T-helper 2 cell treated with Interferon-gamma antibody and Interleukin-4, amounts not matched to agents 5 μg/mL and 100 μg/mL, for 36 hours (primary cell): ENCODE results near the gene DCK.

Experiments used
- DNase-seq: peaks from one replicate; pipeline ENCODE4 v3.0.0; 2021; ENCODE audit warnings: low spot score
- H3K27ac Mint-ChIP-seq: one replicate; pipeline ENCODE4 v1.8.0; 2021; ENCODE audit warnings: mild to moderate bottlenecking, mixed read lengths
- H3K27me3 Mint-ChIP-seq: one replicate; pipeline ENCODE4 v1.8.0; 2021; ENCODE audit warnings: low read depth, mixed read lengths
- H3K36me3 Mint-ChIP-seq: one replicate; pipeline ENCODE4 v1.8.0; 2021; ENCODE audit warnings: low read depth, mixed read lengths
- H3K4me1 Mint-ChIP-seq: one replicate; pipeline ENCODE4 v1.8.0; 2021; ENCODE audit warnings: low read depth, mixed read lengths
- H3K4me3 Mint-ChIP-seq: one replicate; pipeline ENCODE4 v1.8.0; 2022; ENCODE audit warnings: mild to moderate bottlenecking, moderate library complexity, mixed read lengths
- H3K9me3 Mint-ChIP-seq: one replicate; pipeline ENCODE4 v1.8.0; 2021; ENCODE audit warnings: mixed read lengths

The DCK gene

DNA sequence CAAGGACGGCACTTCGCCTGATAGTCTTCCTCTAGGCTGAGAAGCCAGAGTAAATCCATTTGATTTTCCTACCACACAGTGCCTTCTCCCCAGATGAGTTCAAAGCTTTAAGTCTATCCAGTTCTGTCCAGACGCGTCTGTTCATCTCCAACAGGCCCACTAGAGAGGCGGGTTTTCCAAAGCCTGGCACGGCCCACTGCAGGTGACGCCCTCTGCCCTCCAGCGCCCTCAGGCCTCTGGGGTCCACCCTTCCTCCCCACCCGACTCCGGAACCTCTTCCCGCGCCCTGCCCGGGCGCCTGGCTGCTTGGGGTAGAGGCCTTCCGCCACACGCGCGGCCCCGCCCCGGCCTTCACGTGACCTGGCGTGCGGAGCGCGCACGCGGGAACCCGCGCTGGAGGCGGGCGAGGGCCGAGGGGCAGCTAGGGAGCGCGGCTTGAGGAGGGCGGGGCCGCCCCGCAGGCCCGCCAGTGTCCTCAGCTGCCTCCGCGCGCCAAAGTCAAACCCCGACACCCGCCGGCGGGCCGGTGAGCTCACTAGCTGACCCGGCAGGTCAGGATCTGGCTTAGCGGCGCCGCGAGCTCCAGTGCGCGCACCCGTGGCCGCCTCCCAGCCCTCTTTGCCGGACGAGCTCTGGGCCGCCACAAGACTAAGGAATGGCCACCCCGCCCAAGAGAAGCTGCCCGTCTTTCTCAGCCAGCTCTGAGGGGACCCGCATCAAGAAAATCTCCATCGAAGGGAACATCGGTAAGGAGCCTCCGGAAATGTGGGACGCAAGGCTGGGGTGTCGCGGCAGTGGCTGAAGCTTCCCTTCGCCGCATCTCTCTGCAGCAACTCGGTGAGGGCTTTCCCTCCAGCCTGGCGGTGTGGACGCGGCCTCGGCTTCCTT is at the start of gene DCK:
Gene DCK, plus strand, starts transcription at position 469 of the 888 bp plus-strand sequence. Its CDS starts 187 bp downstream, at position 656.
- Mint-ChIP-seq H3K27ac (peak within 1 kb of the TSS; percentile 93), H3K27me3 (no peaks in the 10 kb centered on the region), H3K4me1 (peaks cover 31% of the 10 kb centered on the region), H3K9me3 (no peaks in the 10 kb centered on the region), H3K36me3 (peaks cover 40% of the 10 kb centered on the region), H3K4me3 (peak within 1 kb of the TSS; percentile 100)
- DNase-seq = peak; percentile 91

DNA sequence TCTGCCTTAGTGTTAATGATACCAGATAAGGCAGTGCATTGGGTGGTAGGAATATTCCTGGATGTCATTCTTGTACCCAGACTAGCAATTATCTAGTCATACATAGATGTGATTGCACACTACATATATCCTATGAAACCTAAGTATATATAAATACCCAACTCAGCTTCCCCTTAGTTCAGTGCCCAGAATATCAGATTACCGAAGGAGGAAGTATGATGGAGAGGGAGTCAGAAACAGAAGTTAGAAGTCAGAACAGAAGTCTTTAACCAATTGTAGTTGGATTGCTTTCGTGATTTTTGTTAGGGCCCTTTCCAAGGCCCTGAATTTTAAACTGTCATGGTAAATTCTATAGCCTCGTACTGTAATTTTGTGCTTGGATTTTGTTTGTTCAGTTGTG is 48.4 kb upstream of the DCK start:
- peaks cover 3% of the 10 kb centered on the region for H3K4me1 Mint-ChIP-seq
- no peak overlapping the region for H3K27ac Mint-ChIP-seq

DNA sequence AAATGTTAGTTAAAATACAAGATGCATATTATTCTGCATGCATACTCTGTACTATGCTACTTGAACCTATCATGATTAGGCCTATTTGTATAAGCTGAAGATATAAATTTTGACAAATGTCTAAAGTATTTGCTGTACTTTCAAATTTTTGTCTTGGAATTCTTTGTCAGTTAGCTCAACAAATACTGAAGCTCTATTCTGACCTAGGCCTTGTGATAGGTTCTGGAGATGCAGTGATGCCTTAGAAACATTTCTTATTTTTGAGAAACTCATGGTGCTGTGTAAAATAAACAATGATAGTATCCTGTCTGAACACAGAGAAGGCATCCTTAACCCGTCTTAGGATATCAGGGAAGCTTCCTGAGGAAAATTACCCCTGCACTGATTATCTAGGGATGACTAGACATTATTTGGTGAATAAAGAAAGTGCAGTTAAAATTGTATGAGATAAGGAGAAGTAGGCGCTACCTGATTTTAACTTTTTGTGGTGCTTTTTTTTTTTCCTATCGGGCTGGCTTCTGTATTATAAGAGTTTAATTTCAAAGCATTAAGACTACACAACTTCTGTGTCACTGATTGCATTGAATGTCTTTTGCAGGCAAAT is 47.9 kb upstream of the DCK start:
- Mint-ChIP-seq H3K9me3 (peaks cover 4% of the 10 kb centered on the region), H3K27me3 (no peaks in the 10 kb centered on the region), H3K36me3 (peaks cover 7% of the 10 kb centered on the region), H3K27ac (no peak overlapping the region), H3K4me3 (no peak overlapping the region), H3K4me1 (peaks cover 3% of the 10 kb centered on the region)
- DNase-seq = no peak

More for the DNA sequence above, 48.4 kb upstream of the DCK start:
- Mint-ChIP-seq H3K36me3 (peaks cover 7% of the 10 kb centered on the region), H3K9me3 (peaks cover 4% of the 10 kb centered on the region), H3K27me3 (no peaks in the 10 kb centered on the region), H3K4me3 (no peak overlapping the region)
- no peak for DNase-seq

DNA sequence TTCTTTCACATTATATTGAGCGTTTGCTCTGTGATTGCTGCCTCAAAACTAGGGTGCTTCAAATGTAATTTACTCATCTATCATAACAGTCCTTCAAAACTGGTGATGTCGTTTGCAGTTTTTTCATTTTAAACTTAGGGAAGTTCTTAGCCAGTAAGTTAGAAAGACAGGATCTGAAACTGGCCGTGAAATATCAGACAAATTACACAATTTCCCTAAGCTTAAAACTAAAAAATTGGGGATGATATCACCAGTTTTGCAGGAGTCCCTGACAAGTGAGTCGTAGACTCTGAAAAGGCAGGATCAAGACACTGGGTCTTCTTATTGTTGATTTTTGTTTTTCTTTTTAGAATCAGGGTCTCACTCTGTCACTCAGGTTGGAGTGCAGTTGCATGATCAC is 46.5 kb upstream of the DCK start:
- Mint-ChIP-seq H3K4me3 (no peak overlapping the region), H3K27me3 (no peaks in the 10 kb centered on the region), H3K36me3 (peaks cover 7% of the 10 kb centered on the region), H3K9me3 (peaks cover 4% of the 10 kb centered on the region), H3K27ac (no peak overlapping the region), H3K4me1 (peaks cover 3% of the 10 kb centered on the region)
- no peak for DNase-seq

DNA sequence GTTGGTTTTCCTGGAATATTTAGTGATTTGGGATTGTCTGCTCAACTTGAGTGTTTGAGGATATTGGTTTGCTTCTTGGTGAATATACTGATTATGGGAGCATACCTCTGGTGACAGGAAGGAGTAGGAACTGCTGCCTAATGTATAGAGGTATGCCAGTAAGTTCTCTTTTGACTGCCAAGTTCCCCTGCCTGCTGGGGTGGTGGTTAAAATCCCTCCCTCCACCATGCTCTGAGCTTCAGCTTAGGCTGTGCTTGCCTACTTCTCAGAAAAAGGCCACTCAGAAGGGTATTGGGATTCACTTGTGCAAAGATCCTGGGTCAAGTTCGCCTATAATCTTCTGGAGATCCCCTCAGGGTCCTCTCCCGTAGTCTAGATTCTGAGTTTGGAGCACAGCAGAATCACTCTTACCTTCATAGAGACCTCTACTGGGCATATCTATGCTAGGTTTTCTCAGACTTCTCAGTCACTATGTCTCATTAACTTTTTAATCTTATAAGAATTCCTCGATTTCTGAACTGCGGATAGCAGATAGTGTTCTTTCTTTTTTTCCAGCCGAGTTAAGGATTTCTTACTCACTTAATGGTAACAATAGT is 44.7 kb upstream of the DCK start:
- no peak overlapping the region for H3K4me3 Mint-ChIP-seq
- peaks cover 5% of the 10 kb centered on the region for H3K36me3 Mint-ChIP-seq
- no peaks in the 10 kb centered on the region for H3K27me3 Mint-ChIP-seq
- DNase-seq = no peak
- no peak overlapping the region for H3K27ac Mint-ChIP-seq
- peaks cover 4% of the 10 kb centered on the region for H3K9me3 Mint-ChIP-seq
- peaks cover 6% of the 10 kb centered on the region for H3K4me1 Mint-ChIP-seq

DNA sequence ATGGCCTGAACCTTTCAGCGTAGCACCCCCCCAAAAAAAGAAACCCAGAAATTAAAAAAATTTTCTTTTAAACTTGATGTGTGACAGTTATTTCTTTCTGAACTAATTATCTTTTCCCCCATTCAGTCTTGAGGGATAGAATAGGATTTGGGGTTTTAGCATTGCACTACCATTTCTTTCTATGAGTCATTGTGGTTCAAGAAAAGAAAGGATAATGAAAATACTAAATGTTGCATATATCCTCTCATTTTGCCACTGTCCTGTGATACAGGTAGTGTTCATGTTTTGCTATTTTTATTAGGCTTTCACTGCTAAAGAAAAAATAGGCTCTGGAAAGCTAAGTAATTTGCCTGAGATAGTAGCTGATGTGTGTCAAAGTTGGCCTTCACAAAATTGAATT is 39.4 kb upstream of the DCK start:
- Mint-ChIP-seq H3K4me3 (no peak overlapping the region), H3K27ac (no peak overlapping the region), H3K9me3 (no peaks in the 10 kb centered on the region), H3K27me3 (no peaks in the 10 kb centered on the region), H3K4me1 (peaks cover 11% of the 10 kb centered on the region), H3K36me3 (no peaks in the 10 kb centered on the region)
- DNase-seq = no peak

DNA sequence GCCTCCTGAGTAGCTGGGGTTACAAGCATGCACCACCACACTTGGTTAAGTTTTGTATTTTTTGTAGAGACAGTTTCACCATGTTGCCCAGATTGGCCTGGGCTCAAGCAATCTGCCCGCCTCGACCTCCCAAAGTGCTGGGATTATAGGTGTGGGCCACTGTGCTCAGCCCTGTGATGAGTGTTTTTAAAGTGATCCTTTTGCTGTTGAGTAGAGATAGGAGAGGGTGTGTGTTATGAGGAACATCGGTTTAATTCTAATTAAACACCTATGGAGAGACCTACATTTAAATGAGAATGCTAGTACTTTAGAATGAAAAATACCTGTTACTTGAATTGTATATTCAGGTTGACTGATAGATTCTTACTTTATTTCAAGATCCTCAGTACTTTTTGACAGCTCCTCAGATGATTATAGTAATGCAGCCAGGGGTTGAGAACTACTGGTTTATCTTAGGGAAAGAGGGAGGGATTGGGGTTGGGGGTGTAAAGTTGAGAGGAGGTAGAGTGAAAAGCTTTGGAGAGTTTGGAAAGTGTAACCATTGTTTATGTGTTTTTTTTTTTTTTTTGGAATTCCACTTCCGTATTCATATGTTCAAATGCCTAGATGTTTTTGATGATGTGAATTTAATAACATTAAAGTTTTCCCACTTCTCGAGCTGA is 36.8 kb upstream of the DCK start:
- Mint-ChIP-seq H3K4me3 (no peak overlapping the region), H3K27ac (no peak overlapping the region), H3K4me1 (peaks cover 11% of the 10 kb centered on the region), H3K9me3 (no peaks in the 10 kb centered on the region), H3K27me3 (no peaks in the 10 kb centered on the region), H3K36me3 (peaks cover 3% of the 10 kb centered on the region)
- no peak for DNase-seq

DNA sequence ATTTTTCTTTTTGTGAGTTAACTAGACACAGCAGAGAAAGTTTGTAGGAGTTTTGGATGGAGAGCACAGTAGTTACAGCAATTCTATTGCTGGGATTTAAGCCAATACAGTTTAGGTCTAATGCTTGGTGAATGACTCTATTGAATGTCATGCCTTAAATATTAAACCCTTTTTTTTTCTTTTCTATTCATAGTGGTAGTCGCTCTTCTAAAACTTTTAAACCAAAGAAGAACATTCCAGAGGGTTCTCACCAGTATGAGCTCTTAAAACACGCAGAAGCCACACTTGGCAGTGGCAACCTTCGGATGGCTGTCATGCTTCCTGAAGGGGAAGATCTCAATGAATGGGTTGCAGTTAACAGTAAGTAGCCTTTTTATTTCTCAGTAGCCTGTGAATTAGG is 34.8 kb upstream of the DCK start:
- Mint-ChIP-seq H3K9me3 (no peaks in the 10 kb centered on the region), H3K27me3 (no peaks in the 10 kb centered on the region), H3K4me3 (no peak overlapping the region), H3K27ac (no peak overlapping the region), H3K36me3 (peaks cover 6% of the 10 kb centered on the region), H3K4me1 (peaks cover 6% of the 10 kb centered on the region)
- no peak for DNase-seq

DNA sequence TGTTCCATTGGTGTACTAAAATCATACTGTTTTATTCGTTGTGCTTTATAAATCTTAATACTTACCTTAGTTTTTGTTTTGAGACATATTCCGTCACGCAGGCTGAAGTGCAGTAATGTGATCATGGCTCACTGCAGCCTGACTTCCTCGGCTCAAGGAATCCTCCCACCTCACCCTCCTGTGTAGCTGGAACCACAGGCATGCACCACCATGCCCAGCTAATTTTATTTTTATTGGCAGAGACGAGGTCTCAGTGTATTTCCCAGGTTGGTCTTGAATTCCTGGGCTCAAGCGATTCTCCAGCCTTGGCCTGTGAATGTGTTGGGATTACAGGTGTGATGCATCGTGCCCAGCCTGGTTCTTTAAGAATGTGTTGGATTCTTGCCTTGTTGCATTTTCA is 24.4 kb upstream of the DCK start:
- H3K27ac Mint-ChIP-seq = no peak overlapping the region
- H3K4me3 Mint-ChIP-seq = no peak overlapping the region
- peaks cover 9% of the 10 kb centered on the region for H3K36me3 Mint-ChIP-seq
- no peaks in the 10 kb centered on the region for H3K27me3 Mint-ChIP-seq
- H3K9me3 Mint-ChIP-seq = no peaks in the 10 kb centered on the region
- peaks cover 8% of the 10 kb centered on the region for H3K4me1 Mint-ChIP-seq
- no peak for DNase-seq

DNA sequence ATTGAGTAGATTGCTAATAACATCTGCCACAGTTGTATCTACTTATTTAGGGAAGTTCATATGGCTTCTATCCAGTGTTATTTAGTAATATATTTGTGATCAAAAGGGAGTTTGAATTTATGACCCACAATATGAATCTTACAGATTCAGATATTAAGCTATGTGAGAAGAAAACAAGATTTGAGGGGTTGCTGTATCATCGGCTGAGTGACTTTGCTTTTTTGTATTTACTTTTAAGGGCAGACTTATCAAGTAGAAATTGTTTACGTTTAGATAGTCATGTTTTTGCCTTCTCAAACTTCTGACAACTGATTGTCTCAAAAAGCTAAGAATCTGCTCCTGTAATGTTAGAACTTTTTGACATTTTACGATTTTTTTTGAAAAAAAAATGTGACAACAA is 17.2 kb upstream of the DCK start:
- DNase-seq = no peak
- no peaks in the 10 kb centered on the region for H3K4me1 Mint-ChIP-seq
- peaks cover 10% of the 10 kb centered on the region for H3K36me3 Mint-ChIP-seq
- H3K27me3 Mint-ChIP-seq = no peaks in the 10 kb centered on the region
- no peak overlapping the region for H3K4me3 Mint-ChIP-seq
- H3K27ac Mint-ChIP-seq = no peak overlapping the region
- no peaks in the 10 kb centered on the region for H3K9me3 Mint-ChIP-seq

DNA sequence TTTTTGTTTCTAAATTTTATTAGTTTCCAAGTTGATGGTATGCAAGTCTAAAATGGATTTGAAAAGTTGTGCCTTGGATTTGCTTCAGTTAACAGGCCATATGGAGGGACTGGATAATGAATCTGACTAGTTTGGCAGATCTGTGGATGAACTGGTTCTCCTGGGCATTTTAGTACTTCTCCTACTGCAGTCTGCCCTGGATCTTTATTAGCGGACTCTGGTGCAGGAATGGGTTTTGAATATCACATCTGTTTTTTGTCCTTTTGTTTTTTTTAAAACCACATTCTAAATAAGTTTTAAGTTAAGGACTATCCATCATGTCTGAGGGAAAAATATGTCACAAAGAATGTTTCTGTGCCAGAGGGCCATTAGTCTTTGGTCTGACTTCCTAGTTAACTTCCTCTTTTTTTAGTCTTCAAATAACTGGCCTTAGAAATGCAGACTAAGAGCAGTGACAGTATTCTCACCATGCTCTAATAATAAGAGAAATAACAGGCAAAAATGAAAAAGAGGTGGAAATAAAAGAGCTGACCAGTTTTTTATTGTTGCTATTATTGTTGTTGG is 13.9 kb upstream of the DCK start:
- Mint-ChIP-seq H3K27ac (no peak overlapping the region), H3K36me3 (peaks cover 4% of the 10 kb centered on the region), H3K27me3 (no peaks in the 10 kb centered on the region), H3K4me1 (no peaks in the 10 kb centered on the region), H3K9me3 (no peaks in the 10 kb centered on the region), H3K4me3 (no peak overlapping the region)
- DNase-seq = no peak

DNA sequence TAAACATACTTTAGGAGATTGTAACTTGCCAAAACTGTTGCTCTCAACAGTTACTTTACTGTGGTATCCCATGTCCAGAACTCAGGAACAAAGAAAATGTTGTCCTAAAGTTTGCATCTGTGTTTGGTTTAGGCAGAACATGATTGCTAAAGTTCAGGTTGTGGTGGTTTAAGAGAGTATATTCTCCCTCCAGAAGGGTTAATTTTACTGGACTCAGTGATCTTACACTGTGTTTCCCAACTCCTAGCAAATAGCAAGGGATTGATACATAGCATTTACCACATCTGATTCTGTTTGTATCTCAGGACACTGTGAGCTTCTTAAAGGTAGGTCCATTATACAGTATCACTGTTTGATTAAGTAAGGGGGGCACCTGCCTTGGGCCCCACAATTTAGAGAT is 13.3 kb upstream of the DCK start:
- no peaks in the 10 kb centered on the region for H3K27me3 Mint-ChIP-seq
- H3K4me1 Mint-ChIP-seq = no peaks in the 10 kb centered on the region
- H3K4me3 Mint-ChIP-seq = no peak overlapping the region
- H3K36me3 Mint-ChIP-seq = peaks cover 2% of the 10 kb centered on the region
- no peak overlapping the region for H3K27ac Mint-ChIP-seq
- DNase-seq = no peak
- H3K9me3 Mint-ChIP-seq = no peaks in the 10 kb centered on the region

DNA sequence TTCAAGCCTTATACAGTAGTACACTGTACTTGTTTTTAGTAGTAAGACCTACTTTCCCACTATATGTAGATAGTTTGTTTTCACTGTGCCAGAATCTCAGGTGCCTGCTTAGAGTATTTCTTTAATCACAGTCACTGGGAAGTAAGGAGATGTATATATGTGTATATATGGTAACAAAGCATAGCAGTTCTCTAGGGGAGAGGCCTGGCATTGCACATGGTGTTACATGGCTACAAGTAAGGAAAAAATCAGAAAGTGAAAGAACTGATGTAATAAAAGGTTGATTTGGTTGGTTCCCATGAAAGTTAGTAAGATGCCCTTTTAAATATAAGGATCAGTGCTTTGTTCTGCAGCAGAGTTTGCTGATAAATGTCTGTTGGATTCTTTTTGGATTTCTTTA is 9.3 kb upstream of the DCK start:
- Mint-ChIP-seq H3K27me3 (no peaks in the 10 kb centered on the region), H3K36me3 (no peaks in the 10 kb centered on the region), H3K9me3 (no peaks in the 10 kb centered on the region), H3K4me3 (no peak overlapping the region), H3K4me1 (no peaks in the 10 kb centered on the region), H3K27ac (no peak overlapping the region)
- no peak for DNase-seq

DNA sequence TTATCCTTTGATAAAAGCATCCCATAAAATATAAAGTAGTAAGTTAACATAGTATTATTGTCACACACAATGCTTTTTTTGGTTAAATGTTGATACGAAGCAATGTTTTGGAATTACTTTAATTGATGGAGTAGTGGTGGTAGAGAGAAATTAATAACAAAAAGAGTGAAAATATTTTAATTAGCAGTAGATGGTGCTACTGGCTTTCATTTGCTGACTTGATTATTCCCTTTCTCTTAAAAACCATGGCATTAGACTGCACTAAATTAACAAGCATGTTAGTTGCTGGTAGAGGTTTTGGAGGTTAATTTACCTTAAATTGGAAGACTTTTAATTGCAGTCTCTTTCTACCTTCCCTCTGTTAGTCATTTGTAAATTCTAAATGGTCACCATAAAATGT is 8.9 kb upstream of the DCK start:
- no peaks in the 10 kb centered on the region for H3K9me3 Mint-ChIP-seq
- no peaks in the 10 kb centered on the region for H3K27me3 Mint-ChIP-seq
- DNase-seq = no peak
- no peak overlapping the region for H3K27ac Mint-ChIP-seq
- H3K4me3 Mint-ChIP-seq = no peak overlapping the region
- no peaks in the 10 kb centered on the region for H3K36me3 Mint-ChIP-seq
- no peaks in the 10 kb centered on the region for H3K4me1 Mint-ChIP-seq
